Fibroblast of villous mesenchyme (primary cell): ENCODE measurements around the gene VGLL1. TPM values are rescaled to one million over a fixed set of nuclear protein-coding genes. Genes with fewer than 3 reads are reported as not detected.

ENCODE experiments used
- DNase-seq: peaks from one replicate; pipeline ENCODE4 v3.0.0-alpha.2; 2010; ENCODE audit warnings: low read depth
- H3K4me3 ChIP-seq: 2 replicates; pipeline ENCODE4 v1.5.1; 2011; ENCODE audit warnings: low read depth, mild to moderate bottlenecking, low read length
- small RNA-seq: library from RNA; depleted of rRNA; stranded (forward); fragments of <200 nt; gene quantifications from one replicate; pipeline ENCODE3, GENCODE V24; 2012
- total RNA-seq: library from RNA; depleted of rRNA; stranded (reverse); fragments of >200 nt; gene quantifications from 2 replicates; pipeline ENCODE4 v1.2.3, GENCODE V29; 2012
- TF ChIP-seq, protein P1 (sequence below): IDR thresholded peaks from 2 replicates; pipeline ENCODE4 v1.5.1; 2012; ENCODE audit warnings: low read depth, mild to moderate bottlenecking, low read length; ENCODE audit not compliant: insufficient read depth

VGLL1 gene
- total RNA-seq, 1 donor = not detected

DNA sequence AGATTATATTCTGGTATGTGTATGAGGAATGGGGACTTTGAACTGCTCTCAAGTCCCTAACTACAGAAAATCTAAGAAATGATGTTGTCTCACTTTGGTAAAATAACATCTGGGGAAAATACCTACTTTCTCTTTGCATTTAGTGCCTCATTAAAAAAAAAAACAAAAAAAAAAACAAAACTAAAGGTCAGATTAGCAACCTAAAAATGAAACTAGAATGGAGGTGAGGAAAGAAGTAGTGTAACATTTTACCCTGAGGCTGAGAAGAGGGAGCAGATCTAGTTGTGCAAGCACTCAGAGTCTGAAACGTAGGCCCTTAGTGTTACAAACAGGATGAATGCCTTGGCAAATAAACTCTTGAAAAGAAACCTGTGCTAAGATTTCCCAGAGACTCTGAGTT, 56.0 kb downstream of the VGLL1 start:
- TF ChIP-seq, protein P1, sequence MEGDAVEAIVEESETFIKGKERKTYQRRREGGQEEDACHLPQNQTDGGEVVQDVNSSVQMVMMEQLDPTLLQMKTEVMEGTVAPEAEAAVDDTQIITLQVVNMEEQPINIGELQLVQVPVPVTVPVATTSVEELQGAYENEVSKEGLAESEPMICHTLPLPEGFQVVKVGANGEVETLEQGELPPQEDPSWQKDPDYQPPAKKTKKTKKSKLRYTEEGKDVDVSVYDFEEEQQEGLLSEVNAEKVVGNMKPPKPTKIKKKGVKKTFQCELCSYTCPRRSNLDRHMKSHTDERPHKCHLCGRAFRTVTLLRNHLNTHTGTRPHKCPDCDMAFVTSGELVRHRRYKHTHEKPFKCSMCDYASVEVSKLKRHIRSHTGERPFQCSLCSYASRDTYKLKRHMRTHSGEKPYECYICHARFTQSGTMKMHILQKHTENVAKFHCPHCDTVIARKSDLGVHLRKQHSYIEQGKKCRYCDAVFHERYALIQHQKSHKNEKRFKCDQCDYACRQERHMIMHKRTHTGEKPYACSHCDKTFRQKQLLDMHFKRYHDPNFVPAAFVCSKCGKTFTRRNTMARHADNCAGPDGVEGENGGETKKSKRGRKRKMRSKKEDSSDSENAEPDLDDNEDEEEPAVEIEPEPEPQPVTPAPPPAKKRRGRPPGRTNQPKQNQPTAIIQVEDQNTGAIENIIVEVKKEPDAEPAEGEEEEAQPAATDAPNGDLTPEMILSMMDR = no peak
- no peak overlapping the region for H3K4me3 ChIP-seq
- peak; percentile 28 for DNase-seq

DNA sequence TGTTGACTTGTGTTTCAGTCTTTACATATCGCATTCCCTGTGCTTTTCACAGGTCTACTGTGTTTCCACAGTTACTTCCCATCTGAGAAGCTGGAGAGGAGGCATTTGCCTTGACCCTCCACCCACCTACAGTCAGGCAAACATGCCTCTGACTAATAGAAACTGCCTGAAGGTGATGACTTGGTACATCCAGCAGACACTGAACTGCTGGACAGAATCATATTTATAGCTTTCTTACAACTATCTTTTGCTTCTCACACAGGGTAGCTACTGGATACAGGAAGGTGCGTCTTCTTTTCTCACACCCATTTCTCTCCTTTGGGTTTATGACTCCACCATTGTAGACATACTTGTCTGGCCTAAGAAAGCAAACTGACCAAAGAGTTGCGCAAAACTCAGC, 58.0 kb downstream of the VGLL1 start:
- peak; percentile 27 for DNase-seq

DNA sequence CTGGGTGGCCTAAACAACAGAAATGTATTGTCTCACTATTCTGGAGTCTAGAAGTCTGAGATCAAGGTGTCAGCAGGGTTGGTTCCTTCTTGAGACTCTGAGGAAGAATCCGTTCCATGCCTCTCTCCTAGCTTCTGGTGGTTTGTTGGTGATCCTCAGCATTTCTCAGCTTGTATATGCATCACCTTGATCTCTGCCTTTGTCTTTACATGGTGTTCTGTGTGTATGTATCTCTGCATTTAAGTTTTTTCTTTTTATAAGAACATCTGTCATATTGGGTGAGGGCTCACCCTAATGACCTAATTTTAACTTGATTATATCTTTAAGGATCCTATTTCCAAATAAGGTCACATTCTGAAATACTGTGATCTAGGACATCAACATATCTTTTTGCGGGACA, 65.3 kb downstream of the VGLL1 start:
- DNase-seq = no peak
- H3K4me3 ChIP-seq = no peak overlapping the region
- TF ChIP-seq, protein P1 = no peak

More for the DNA sequence above, 58.0 kb downstream of the VGLL1 start:
- no peak overlapping the region for H3K4me3 ChIP-seq
- TF ChIP-seq, protein P1 = no peak

DNA sequence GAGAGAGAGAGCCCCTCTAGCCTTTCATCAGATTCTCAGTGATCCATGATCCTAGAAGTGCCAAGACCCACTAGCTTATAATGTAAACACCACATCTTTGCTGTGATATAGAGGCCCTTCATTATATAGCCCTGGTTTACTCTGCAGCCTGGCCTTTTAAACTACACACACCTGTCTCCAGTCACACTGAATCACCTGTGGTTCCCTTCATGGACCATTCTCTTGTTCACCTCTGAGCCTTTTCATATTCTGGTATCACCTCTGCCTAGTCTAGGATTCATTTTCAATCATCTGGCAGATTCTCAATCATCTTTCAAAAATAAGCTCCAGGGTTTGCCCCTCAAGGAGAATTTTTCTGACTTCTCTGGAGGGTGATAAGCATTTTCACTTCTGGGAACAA, 65.9 kb downstream of the VGLL1 start:
- no peak for DNase-seq
- TF ChIP-seq, protein P1 = no peak
- no peak overlapping the region for H3K4me3 ChIP-seq

DNA sequence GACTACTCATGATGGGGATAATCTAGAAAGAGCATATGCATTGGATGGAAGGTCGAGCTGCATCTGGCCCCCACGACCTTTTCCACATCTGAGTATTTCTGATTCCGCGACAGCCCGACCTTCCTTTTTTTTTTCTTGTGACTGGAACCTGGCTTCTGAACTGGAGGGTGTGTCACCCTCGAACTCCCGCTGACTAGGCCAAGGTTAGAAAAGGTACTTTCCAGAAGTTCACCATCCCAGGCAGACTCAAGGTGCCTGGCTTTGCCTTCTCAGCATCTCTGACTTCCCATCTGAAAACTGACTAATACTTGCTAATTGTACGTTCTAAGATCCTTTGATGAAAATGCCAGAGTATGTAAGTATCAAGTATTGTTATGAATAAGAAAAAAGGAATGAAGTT, 66.6 kb downstream of the VGLL1 start:
- no peak overlapping the region for H3K4me3 ChIP-seq
- TF ChIP-seq, protein P1 = no peak
- no peak for DNase-seq

DNA sequence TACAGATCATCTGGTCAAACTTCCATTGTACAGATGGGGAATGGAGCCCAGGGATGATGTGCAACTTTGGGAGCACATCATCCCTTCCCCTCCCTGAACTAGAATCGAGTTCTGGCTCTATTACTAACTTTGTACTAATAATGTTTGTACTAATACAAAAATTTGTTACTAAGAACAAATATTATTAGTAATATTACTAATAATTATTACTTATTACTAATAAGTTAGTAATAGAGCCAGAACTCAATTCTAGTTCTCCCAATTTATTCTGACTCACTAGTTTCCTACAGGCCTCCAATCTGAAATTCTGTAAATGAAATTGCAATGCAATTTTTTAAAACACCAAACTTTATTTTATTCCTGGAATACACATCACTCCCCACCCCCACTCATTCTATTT, 68.0 kb downstream of the VGLL1 start:
- TF ChIP-seq, protein P1 = no peak
- DNase-seq = no peak
- H3K4me3 ChIP-seq = no peak overlapping the region

Small RNAs within 50 kb of the gene (small RNA-seq; reads per million reads assigned to genes)
- not detected for gene MIR934
- not detected for gene RF00019
- gene RNU6-320P = not detected

Other genes with a start within 250 kb of the VGLL1 start
- gene ADGRG4, start 231.3 kb upstream of the VGLL1 start, total RNA-seq = not detected in 2 replicates
- gene BRS3, start 44.3 kb upstream of the VGLL1 start, total RNA-seq = not detected in 2 replicates
- gene HTATSF1, start 34.6 kb upstream of the VGLL1 start, total RNA-seq = 29.3 and 35.0 TPM in 2 replicates
- gene CD40LG, start 115.9 kb downstream of the VGLL1 start, total RNA-seq = not detected in 2 replicates
- gene ARHGEF6, start 248.7 kb downstream of the VGLL1 start, total RNA-seq = 7.7 and 12.5 TPM in 2 replicates